ENCODE measurements around the gene FAM47E.

GRCh38 chr4:76252271-76252653, 741 bp downstream of the FAM47E start:
- TF ChIP-seq EZH2phosphoT487 (IDR thresholded peaks at IDR 0.05) (no peak), CTCF (IDR thresholded peaks at IDR 0.05) (no peak), EZH2 (IDR thresholded peaks at IDR 0.05) (no peak)
